CD14-positive monocyte (primary cell): ENCODE measurements around the gene RBMS3. TPM values are rescaled to one million over a fixed set of nuclear protein-coding genes. Genes with fewer than 3 reads are reported as not detected.

Source experiments
- DNase-seq, 3 donors: peaks; one replicate each; pipeline ENCODE4 v3.0.0-alpha.2; 2011 to 2022
- H2AFZ ChIP-seq: 2 replicates; pipeline ENCODE4 v1.6.0; 2012; ENCODE audit warnings: mild to moderate bottlenecking, low read depth, low read length, inconsistent platforms; ENCODE audit not compliant: insufficient read depth, poor library complexity, severe bottlenecking
- H3K27ac ChIP-seq, 2 donors: 1 replicate in 1 of 2; 2 replicates in 1 of 2; pipeline ENCODE4 v1.5.1; 2012 to 2013; ENCODE audit warnings: low read length in 2 of 2, control low read depth in 1 of 2, inconsistent platforms in 1 of 2, low read depth in 1 of 2, mild to moderate bottlenecking in 1 of 2
- H3K27me3 ChIP-seq, 2 donors: one replicate each; pipeline versions ENCODE4 v1.6.0 to v1.6.1; 2011 to 2013; ENCODE audit warnings: low read length in 2 of 2; ENCODE audit not compliant: control insufficient read depth in 2 of 2, insufficient read depth in 2 of 2
- H3K36me3 ChIP-seq, 2 donors: replicated peaks in 1 of 2; 1 replicate in 1 of 2; 2 replicates in 1 of 2; pipeline versions ENCODE4 v1.5.1 to v1.6.1; 2012 to 2013; ENCODE audit warnings: low read length in 2 of 2, control low read depth in 1 of 2, inconsistent platforms in 1 of 2, mild to moderate bottlenecking in 1 of 2; ENCODE audit not compliant: insufficient read depth in 2 of 2, control insufficient read depth in 1 of 2
- H3K4me1 ChIP-seq, 2 donors: 1 replicate in 1 of 2; 2 replicates in 1 of 2; pipeline versions ENCODE4 v1.5.1 to v1.6.1; 2012 to 2013; ENCODE audit warnings: low read length in 2 of 2, control low read depth in 1 of 2, inconsistent platforms in 1 of 2, mild to moderate bottlenecking in 1 of 2, moderate library complexity in 1 of 2; ENCODE audit not compliant: insufficient read depth in 2 of 2, control insufficient read depth in 1 of 2
- H3K4me2 ChIP-seq: replicated peaks from 2 replicates; pipeline ENCODE3; 2012; ENCODE audit warnings: low read length, moderate library complexity, mild to moderate bottlenecking; ENCODE audit not compliant: poor library complexity, severe bottlenecking; ENCODE audit errors: extremely low read depth
- H3K4me3 ChIP-seq, 3 experiments: fragments of 200-600 bp in 1 of 3; sonication (generic) in 1 of 3; replicated peaks in 1 of 3; 1 replicate in 2 of 3; 2 replicates in 1 of 3; pipeline ENCODE4 v1.5.1; 2011 to 2013; ENCODE audit warnings: low read length in 3 of 3, mild to moderate bottlenecking in 3 of 3, control low read depth in 2 of 3, low read depth in 2 of 3, inconsistent platforms in 1 of 3, moderate library complexity in 1 of 3
- H3K79me2 ChIP-seq: 2 replicates; pipeline ENCODE4 v1.6.0; 2012; ENCODE audit warnings: mild to moderate bottlenecking, control low read depth, inconsistent platforms, low read length, moderate library complexity; ENCODE audit not compliant: insufficient read depth
- H3K9ac ChIP-seq: 2 replicates; pipeline ENCODE4 v1.6.0; 2017; ENCODE audit warnings: low read length, mild to moderate bottlenecking; ENCODE audit not compliant: insufficient read depth, poor library complexity, severe bottlenecking
- H3K9me3 ChIP-seq, 2 donors: replicated peaks in 1 of 2; 1 replicate in 1 of 2; 2 replicates in 1 of 2; pipeline versions ENCODE4 v1.5.1 to v1.6.1; 2012 to 2013; ENCODE audit warnings: low read length in 2 of 2, control low read depth in 1 of 2; ENCODE audit not compliant: control insufficient read depth in 1 of 2, insufficient read depth in 1 of 2
- H4K20me1 ChIP-seq: 2 replicates; pipeline ENCODE4 v1.6.0; 2012; ENCODE audit warnings: mild to moderate bottlenecking, low read length, control low read depth, moderate library complexity; ENCODE audit not compliant: insufficient read depth
- H3K27ac Mint-ChIP-seq, 7 donors: one replicate each; pipeline ENCODE4 v1.8.0; 2020; ENCODE audit warnings: mild to moderate bottlenecking in 7 of 7, mixed read lengths in 7 of 7, moderate library complexity in 6 of 7, inconsistent platforms in 2 of 7
- H3K27me3 Mint-ChIP-seq, 3 donors: one replicate each; pipeline ENCODE4 v1.8.0; 2021 to 2022; ENCODE audit warnings: low read depth in 3 of 3, mild to moderate bottlenecking in 3 of 3, mixed read lengths in 3 of 3, moderate library complexity in 3 of 3, inconsistent platforms in 1 of 3
- H3K36me3 Mint-ChIP-seq, 2 donors: one replicate each; pipeline ENCODE4 v1.8.0; 2020; ENCODE audit warnings: mixed read lengths in 2 of 2, inconsistent platforms in 1 of 2, mild to moderate bottlenecking in 1 of 2
- H3K4me1 Mint-ChIP-seq: one replicate; pipeline ENCODE4 v1.8.0; 2020; ENCODE audit warnings: mild to moderate bottlenecking, mixed read lengths
- H3K4me3 Mint-ChIP-seq, 2 donors: one replicate each; pipeline ENCODE4 v1.8.0; 2020; ENCODE audit warnings: mild to moderate bottlenecking in 2 of 2, mixed read lengths in 2 of 2, moderate library complexity in 1 of 2
- H3K9me3 Mint-ChIP-seq, 7 donors: one replicate each; pipeline ENCODE4 v1.8.0; 2020 to 2022; ENCODE audit warnings: mixed read lengths in 7 of 7, mild to moderate bottlenecking in 6 of 7, moderate library complexity in 6 of 7, inconsistent platforms in 2 of 7
- WGBS: methylation state at CpG from one replicate; pipeline ENCODE4 v1.1.5; 2013; ENCODE audit warnings: missing lambda C conversion rate; ENCODE audit not compliant: insufficient coverage; 5-methylcytosine and 5-hydroxymethylcytosine counted together
- intact Hi-C, 2 donors: fragments of 100-400 bp; cut with micrococcal nuclease; formaldehyde crosslinking; loops; one replicate each; pipeline versions ENCODE4 v1.15.0 to v1.15.1; 2023
- polyA plus RNA-seq, 3 donors: library from polyadenylated mRNA; depleted of rRNA in 1 of 3; unstranded in 2 of 3; stranded (reverse) in 1 of 3; fragments of 300-500 nt in 2 of 3; fragments of >200 nt in 1 of 3; fragmentation: Illumina TruSeq in 2 of 3; gene quantifications; 1 replicate in 2 of 3; 2 replicates in 1 of 3; pipeline ENCODE4 v1.2.3, GENCODE V29; 2012 to 2021
- TF ChIP-seq, protein P1 (sequence below): fragments of 200-600 bp; IDR thresholded peaks from one replicate; pipeline ENCODE4 v1.8.0; 2022; ENCODE audit warnings: antibody characterized with exemption, mild to moderate bottlenecking

Gene RBMS3
- polyA plus RNA-seq, 3 donors: not detected

- Histone ChIP-seq H3K27me3 (no peaks in the 10 kb centered on the region), H3K36me3 (no peaks in the 10 kb centered on the region), H3K27ac (no peak overlapping the region), H3K4me3 (no peak overlapping the region), H3K9ac (no peak overlapping the region), H2AFZ (no peak overlapping the region), H3K4me1 (no peaks in the 10 kb centered on the region), H4K20me1 (no peaks in the 10 kb centered on the region), H3K4me2 (no peak overlapping the region), H3K9me3 (no peaks in the 10 kb centered on the region), H3K79me2 (no peaks in the 10 kb centered on the region)
- intact Hi-C loops: no loop called here
- TF ChIP-seq, protein P1, sequence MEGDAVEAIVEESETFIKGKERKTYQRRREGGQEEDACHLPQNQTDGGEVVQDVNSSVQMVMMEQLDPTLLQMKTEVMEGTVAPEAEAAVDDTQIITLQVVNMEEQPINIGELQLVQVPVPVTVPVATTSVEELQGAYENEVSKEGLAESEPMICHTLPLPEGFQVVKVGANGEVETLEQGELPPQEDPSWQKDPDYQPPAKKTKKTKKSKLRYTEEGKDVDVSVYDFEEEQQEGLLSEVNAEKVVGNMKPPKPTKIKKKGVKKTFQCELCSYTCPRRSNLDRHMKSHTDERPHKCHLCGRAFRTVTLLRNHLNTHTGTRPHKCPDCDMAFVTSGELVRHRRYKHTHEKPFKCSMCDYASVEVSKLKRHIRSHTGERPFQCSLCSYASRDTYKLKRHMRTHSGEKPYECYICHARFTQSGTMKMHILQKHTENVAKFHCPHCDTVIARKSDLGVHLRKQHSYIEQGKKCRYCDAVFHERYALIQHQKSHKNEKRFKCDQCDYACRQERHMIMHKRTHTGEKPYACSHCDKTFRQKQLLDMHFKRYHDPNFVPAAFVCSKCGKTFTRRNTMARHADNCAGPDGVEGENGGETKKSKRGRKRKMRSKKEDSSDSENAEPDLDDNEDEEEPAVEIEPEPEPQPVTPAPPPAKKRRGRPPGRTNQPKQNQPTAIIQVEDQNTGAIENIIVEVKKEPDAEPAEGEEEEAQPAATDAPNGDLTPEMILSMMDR: no peak
- Mint-ChIP-seq H3K4me3 (no peak overlapping the region), H3K27me3 (no peaks in the 10 kb centered on the region), H3K9me3 (no peaks in the 10 kb centered on the region), H3K4me1 (no peaks in the 10 kb centered on the region), H3K27ac (no peak overlapping the region), H3K36me3 (no peaks in the 10 kb centered on the region)
- no CpG with 5 or more reads among the region's 5 CpGs for WGBS
- DNase-seq: no peak
Observed at GRCh38 chr3:29540544-29540943, 259.7 kb downstream of the RBMS3 start.

DNA sequence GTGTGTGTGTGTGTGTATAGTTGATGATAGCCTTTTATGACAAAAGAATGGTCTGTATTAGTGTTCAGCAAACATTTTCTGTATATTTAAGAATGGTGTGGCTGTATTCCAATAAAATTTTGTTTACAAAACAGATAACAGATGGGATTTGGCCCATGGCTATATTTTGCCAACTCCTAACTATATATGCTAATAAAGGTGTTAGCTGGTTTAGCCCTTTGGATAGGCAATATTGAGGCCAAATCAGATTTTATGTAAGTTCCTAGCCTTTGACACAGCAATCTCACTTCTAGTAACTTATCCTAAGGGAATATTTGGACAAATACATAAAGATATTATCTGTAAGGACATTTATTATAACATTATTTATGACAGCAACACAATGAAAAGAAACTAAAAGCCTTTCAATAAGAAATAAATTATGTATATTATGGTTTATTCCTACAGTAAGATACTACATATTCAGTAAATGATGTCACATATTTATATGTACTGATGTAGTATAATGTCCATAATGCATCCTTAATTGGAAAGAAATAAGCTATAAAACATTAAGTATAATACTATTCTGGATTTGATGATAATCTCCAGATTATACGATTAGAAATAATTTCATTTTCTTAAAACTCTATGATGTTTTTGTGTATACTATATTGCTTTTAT, 264.0 kb downstream of the RBMS3 start:
- H3K9ac ChIP-seq: no peak overlapping the region
- H3K9me3 Mint-ChIP-seq: peaks cover 0 to 3% (median 0%) of the 10 kb centered on the region in 7 donors
- no CpG with 5 or more reads among the region's 1 CpG for WGBS

More for the DNA sequence above, 264.0 kb downstream of the RBMS3 start:
- Histone ChIP-seq H3K27me3 (no peaks in the 10 kb centered on the region), H3K79me2 (no peaks in the 10 kb centered on the region), H3K4me2 (no peak overlapping the region), H3K9me3 (no peaks in the 10 kb centered on the region), H4K20me1 (no peaks in the 10 kb centered on the region), H3K27ac (no peak overlapping the region), H3K4me3 (no peak overlapping the region), H3K36me3 (no peaks in the 10 kb centered on the region), H2AFZ (no peak overlapping the region), H3K4me1 (no peaks in the 10 kb centered on the region)
- peaks cover 0 to 1% (median 1%) of the 10 kb centered on the region in 3 donors for H3K27me3 Mint-ChIP-seq
- no peak overlapping the region for H3K27ac Mint-ChIP-seq
- TF ChIP-seq, protein P1: no peak
- no peaks in the 10 kb centered on the region for H3K4me1 Mint-ChIP-seq
- intact Hi-C loops: no loop called here
- no peak for DNase-seq
- no peaks in the 10 kb centered on the region for H3K36me3 Mint-ChIP-seq
- H3K4me3 Mint-ChIP-seq: no peak overlapping the region
